Smooth muscle cell (in vitro differentiated cells): ENCODE data around the gene PACSIN3. TPM values are rescaled to one million over a fixed set of nuclear protein-coding genes. Genes with fewer than 3 reads are reported as not detected.

Source experiments
- DNase-seq: peaks from one replicate; lab custom pipeline; 2025; ENCODE audit not compliant: unreplicated experiment; lab: John Stamatoyannopoulos, UW
- H2AFZ ChIP-seq: fragments of 200-600 bp; sonication (generic); 2 replicates; pipeline ENCODE4 v1.6.0; 2016; ENCODE audit warnings: antibody characterized with exemption, low read depth, mild to moderate bottlenecking
- H3F3A ChIP-seq: fragments of 200-600 bp; sonication (generic); 2 replicates; pipeline ENCODE4 v1.6.0; 2017; ENCODE audit warnings: antibody characterized with exemption, low read depth
- H3K27ac ChIP-seq: fragments of 200-600 bp; sonication (generic); 2 replicates; pipeline ENCODE4 v1.5.1; 2016; ENCODE audit warnings: low read depth, mild to moderate bottlenecking
- H3K27me3 ChIP-seq: fragments of 200-600 bp; sonication (generic); 2 replicates; pipeline ENCODE4 v1.6.1; 2016; ENCODE audit warnings: low read depth, mild to moderate bottlenecking
- H3K36me3 ChIP-seq: fragments of 200-600 bp; sonication (generic); 2 replicates; pipeline ENCODE4 v1.5.1; 2016; ENCODE audit warnings: low read depth
- H3K4me1 ChIP-seq: fragments of 200-600 bp; sonication (generic); 2 replicates; pipeline ENCODE4 v1.5.1; 2016; ENCODE audit warnings: low read depth
- H3K4me2 ChIP-seq: fragments of 200-600 bp; sonication (generic); 2 replicates; pipeline ENCODE4 v1.6.0; 2016; ENCODE audit warnings: mild to moderate bottlenecking
- H3K4me3 ChIP-seq: fragments of 200-600 bp; sonication (generic); 2 replicates; pipeline ENCODE4 v1.5.1; 2016; ENCODE audit warnings: mild to moderate bottlenecking
- H3K79me2 ChIP-seq: fragments of 200-600 bp; sonication (generic); 2 replicates; pipeline ENCODE4 v1.6.0; 2016; ENCODE audit warnings: low read depth, mild to moderate bottlenecking
- H3K9ac ChIP-seq: fragments of 200-600 bp; sonication (generic); 2 replicates; pipeline ENCODE4 v1.6.0; 2016; ENCODE audit warnings: low read depth
- H3K9me3 ChIP-seq: fragments of 200-600 bp; sonication (generic); replicated peaks from 2 replicates; pipeline ENCODE4 v1.5.1; 2016; ENCODE audit warnings: low read depth
- H4K20me1 ChIP-seq: fragments of 200-600 bp; sonication (generic); 2 replicates; pipeline ENCODE4 v1.6.0; 2016; ENCODE audit warnings: low read depth
- CTCF ChIP-seq: fragments of 200-600 bp; sonication (generic); IDR thresholded peaks from 2 replicates; pipeline ENCODE4 v1.5.1; 2017; ENCODE audit warnings: borderline replicate concordance, mild to moderate bottlenecking, antibody characterized with exemption; ENCODE audit not compliant: insufficient read depth, poor library complexity, severe bottlenecking
- WGBS: methylation state at CpG from one replicate; pipeline ENCODE4 v1.1.7; 2016; ENCODE audit warnings: low lambda C conversion rate; 5-methylcytosine and 5-hydroxymethylcytosine counted together
- polyA plus RNA-seq: library from polyadenylated mRNA; unstranded; fragments of >200 nt; fragmentation: Nextera tagmentation; extraction: Ambion mirVana; gene quantifications from 2 replicates; pipeline ENCODE4 v1.2.1, GENCODE V29; 2016
- total RNA-seq: library from RNA; depleted of rRNA; stranded (reverse); fragments of >200 nt; gene quantifications from 2 replicates; pipeline ENCODE4 v1.2.3, GENCODE V29; 2014

The PACSIN3 gene
- total and polyA plus RNA-seq, 2 experiments from 2014 or later = 27.3 to 55.7 TPM

GRCh38 chr11:47177229-47177845, 8.9 kb downstream of the PACSIN3 start:
- H3K4me3 ChIP-seq = peak overlapping the region; percentile 92
- peak overlapping the region; percentile 11 for H2AFZ ChIP-seq
- H3K27ac ChIP-seq = peak overlapping the region; percentile 96
- no peaks in the 10 kb centered on the region for H3K9me3 ChIP-seq
- 11% methylated on average over 21 of the region's 21 CpGs for WGBS
- peaks cover 15% of the 10 kb centered on the region for H4K20me1 ChIP-seq
- H3K36me3 ChIP-seq = no peaks in the 10 kb centered on the region
- H3F3A ChIP-seq = peaks cover 6% of the 10 kb centered on the region
- no peaks in the 10 kb centered on the region for H3K27me3 ChIP-seq
- TF ChIP-seq CTCF = peak; percentile 60
- peak; percentile 79 for DNase-seq
- peak overlapping the region; percentile 69 for H3K9ac ChIP-seq
- H3K79me2 ChIP-seq = peaks cover 38% of the 10 kb centered on the region
- peaks cover 6% of the 10 kb centered on the region for H3K4me1 ChIP-seq
- H3K4me2 ChIP-seq = peak overlapping the region; percentile 84

- Histone ChIP-seq H3K36me3 (no peaks in the 10 kb centered on the region), H3K9me3 (no peaks in the 10 kb centered on the region), H3K79me2 (peaks cover 45% of the 10 kb centered on the region), H2AFZ (peak within 1 kb of the TSS; percentile 68), H3K4me2 (peak within 1 kb of the TSS; percentile 89), H3K4me1 (peaks cover 6% of the 10 kb centered on the region), H3K4me3 (peak within 1 kb of the TSS; percentile 92), H4K20me1 (peaks cover 23% of the 10 kb centered on the region), H3K27ac (peak within 1 kb of the TSS; percentile 96), H3F3A (peaks cover 6% of the 10 kb centered on the region), H3K9ac (peak within 1 kb of the TSS; percentile 100), H3K27me3 (no peaks in the 10 kb centered on the region)
- peak; percentile 84 for DNase-seq
- under 1% methylated on average over 65 of the region's 89 CpGs for WGBS
- no peak for TF ChIP-seq CTCF
Observed at GRCh38 chr11:47176328-47177228, 9.7 kb downstream of the PACSIN3 start, which contains the start of gene ARFGAP2. ARFGAP2 (minus strand) TSS chr11:47176879; CDS start chr11:47176853, 26 bp downstream.

- Histone ChIP-seq H3K36me3 (no peaks in the 10 kb centered on the region), H3K4me1 (peaks cover 6% of the 10 kb centered on the region), H3K27ac (peak overlapping the region; percentile 96), H3K4me3 (peak overlapping the region; percentile 92), H4K20me1 (peaks cover 29% of the 10 kb centered on the region), H3K27me3 (no peaks in the 10 kb centered on the region), H2AFZ (no peak overlapping the region), H3F3A (peaks cover 6% of the 10 kb centered on the region), H3K9ac (peak overlapping the region; percentile 100), H3K9me3 (no peaks in the 10 kb centered on the region), H3K79me2 (peaks cover 53% of the 10 kb centered on the region), H3K4me2 (peak overlapping the region; percentile 89)
- DNase-seq = no peak
- 42% methylated on average over 14 of the region's 14 CpGs for WGBS
- no peak for TF ChIP-seq CTCF
Observed at GRCh38 chr11:47175746-47176327, 10.4 kb downstream of the PACSIN3 start.
